HEK293 (cell line): ENCODE results near the gene PRRG4.

Experiments
- TCF7L2 ChIP-seq: IDR thresholded peaks from 2 replicates; pipeline ENCODE4 v1.6.1; 2011; ENCODE audit warnings: low read depth, mild to moderate bottlenecking, inconsistent platforms, low read length, moderate library complexity, borderline replicate concordance
- TF ChIP-seq, protein P1 (sequence below): fragments of 450-650 bp; formaldehyde crosslinking; IDR thresholded peaks from 2 replicates; pipeline ENCODE4 v1.5.1; 2016; ENCODE audit warnings: missing biosample characterization, missing genetic modification characterization

DNA sequence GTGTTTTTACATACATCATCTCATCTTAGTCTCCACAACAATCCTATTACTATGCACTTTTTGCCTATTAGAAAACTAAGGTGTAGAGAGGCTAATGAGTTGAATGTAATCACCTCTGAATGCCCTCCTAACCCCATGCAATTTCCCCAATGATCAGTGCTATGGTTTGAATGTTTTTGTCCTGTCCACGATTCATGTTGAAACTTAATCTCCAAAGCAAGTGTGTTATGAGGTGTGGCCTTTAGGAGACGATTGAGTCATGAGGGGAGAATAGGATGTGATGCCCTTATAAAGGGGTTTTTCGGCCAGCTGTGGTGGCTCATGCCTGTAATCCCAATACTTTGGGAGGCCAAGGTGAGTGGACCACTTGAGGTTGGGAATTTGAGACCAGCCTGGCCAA, 33.3 kb upstream of the PRRG4 start:
- TF ChIP-seq, protein P1, sequence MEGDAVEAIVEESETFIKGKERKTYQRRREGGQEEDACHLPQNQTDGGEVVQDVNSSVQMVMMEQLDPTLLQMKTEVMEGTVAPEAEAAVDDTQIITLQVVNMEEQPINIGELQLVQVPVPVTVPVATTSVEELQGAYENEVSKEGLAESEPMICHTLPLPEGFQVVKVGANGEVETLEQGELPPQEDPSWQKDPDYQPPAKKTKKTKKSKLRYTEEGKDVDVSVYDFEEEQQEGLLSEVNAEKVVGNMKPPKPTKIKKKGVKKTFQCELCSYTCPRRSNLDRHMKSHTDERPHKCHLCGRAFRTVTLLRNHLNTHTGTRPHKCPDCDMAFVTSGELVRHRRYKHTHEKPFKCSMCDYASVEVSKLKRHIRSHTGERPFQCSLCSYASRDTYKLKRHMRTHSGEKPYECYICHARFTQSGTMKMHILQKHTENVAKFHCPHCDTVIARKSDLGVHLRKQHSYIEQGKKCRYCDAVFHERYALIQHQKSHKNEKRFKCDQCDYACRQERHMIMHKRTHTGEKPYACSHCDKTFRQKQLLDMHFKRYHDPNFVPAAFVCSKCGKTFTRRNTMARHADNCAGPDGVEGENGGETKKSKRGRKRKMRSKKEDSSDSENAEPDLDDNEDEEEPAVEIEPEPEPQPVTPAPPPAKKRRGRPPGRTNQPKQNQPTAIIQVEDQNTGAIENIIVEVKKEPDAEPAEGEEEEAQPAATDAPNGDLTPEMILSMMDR = no peak
- TF ChIP-seq TCF7L2 = no peak
